ENCODE data around the gene RNF38.

The RNF38 gene

GRCh38 chr9:36290996-36291395 is 109.1 kb downstream of the RNF38 start:
- no peak for DNase-seq

GRCh38 chr9:36289836-36290435 is 110.1 kb downstream of the RNF38 start:
- no peak for DNase-seq

GRCh38 chr9:36288070-36288469 is 112.0 kb downstream of the RNF38 start:
- DNase-seq: no peak

All from activated CD8-positive, alpha-beta memory T cell treated with anti-CD3 and anti-CD28 coated beads, Interleukin-2, amount 50 U/mL, for 4 hours (primary cell).